ES-I3 (cell line): Measurements from ENCODE around the gene GOLM1.
"Not testable (repeated sequence)": the region's sequence is repeated elsewhere in the genome, so short reads cannot be mapped to it uniquely, and the experiment has no call there.

Source experiments
- H3K36me3 ChIP-seq: 2 replicates; pipeline ENCODE4 v1.6.1; 2013; ENCODE audit warnings: mild to moderate bottlenecking, low read length, control low read depth, moderate library complexity; ENCODE audit not compliant: insufficient read depth
- H3K4me1 ChIP-seq: 2 replicates; pipeline ENCODE4 v1.6.1; 2013; ENCODE audit warnings: mild to moderate bottlenecking, control low read depth, low read length; ENCODE audit not compliant: insufficient read depth
- H3K9ac ChIP-seq: 2 replicates; pipeline ENCODE4 v1.6.1; 2013; ENCODE audit warnings: low read depth, mild to moderate bottlenecking, low read length, moderate library complexity
- H3K9me3 ChIP-seq: 2 replicates; pipeline ENCODE4 v1.6.1; 2013; ENCODE audit warnings: mild to moderate bottlenecking, low read length, moderate library complexity; ENCODE audit not compliant: control insufficient read depth, insufficient read depth

GOLM1 gene

GRCh38 chr9:86098824-86099700 lies at the start of gene GOLM1:
TSS of gene GOLM1 (minus strand) at chr9:86099558. CDS start at chr9:86079320, 20,238 bp downstream.
- H3K36me3 ChIP-seq = no peaks in the 10 kb centered on the region
- peaks cover 15% of the 10 kb centered on the region for H3K4me1 ChIP-seq
- peak within 1 kb of the TSS; percentile 77 for H3K9ac ChIP-seq
- H3K9me3 ChIP-seq = no peaks in the 10 kb centered on the region

- H3K36me3 ChIP-seq, H3K4me1 ChIP-seq, H3K9ac ChIP-seq, H3K9me3 ChIP-seq: not testable (repeated sequence)
Measured at GRCh38 chr9:86146671-86147070, 47.3 kb upstream of the GOLM1 start.

GRCh38 chr9:86145960-86146359 lies 46.6 kb upstream of the GOLM1 start:
- not testable (repeated sequence) for H3K4me1 ChIP-seq, H3K9me3 ChIP-seq, H3K9ac ChIP-seq, H3K36me3 ChIP-seq

- H3K36me3 ChIP-seq = no peaks in the 10 kb centered on the region
- H3K9me3 ChIP-seq = peaks cover 2% of the 10 kb centered on the region
- H3K4me1 ChIP-seq = no peaks in the 10 kb centered on the region
- H3K9ac ChIP-seq = no peak overlapping the region
Measured at GRCh38 chr9:86142973-86143372, 43.6 kb upstream of the GOLM1 start.

- H3K4me1 ChIP-seq = no peaks in the 10 kb centered on the region
- H3K9me3 ChIP-seq = peaks cover 2% of the 10 kb centered on the region; the same call in 1 of the 2 replicates
Measured at GRCh38 chr9:86141843-86142242, 42.5 kb upstream of the GOLM1 start.

GRCh38 chr9:86135371-86135770 lies 36.0 kb upstream of the GOLM1 start:
- H3K9ac ChIP-seq = no peak overlapping the region

More at GRCh38 chr9:86141843-86142242, 42.5 kb upstream of the GOLM1 start:
- no peaks in the 10 kb centered on the region for H3K36me3 ChIP-seq
- no peak overlapping the region for H3K9ac ChIP-seq

GRCh38 chr9:86134361-86134760 lies 35.0 kb upstream of the GOLM1 start:
- no peaks in the 10 kb centered on the region for H3K9me3 ChIP-seq
- no peak overlapping the region for H3K9ac ChIP-seq
- H3K4me1 ChIP-seq = no peaks in the 10 kb centered on the region; the same call in 1 of the 2 replicates
- H3K36me3 ChIP-seq = no peaks in the 10 kb centered on the region

More at GRCh38 chr9:86135371-86135770, 36.0 kb upstream of the GOLM1 start:
- Histone ChIP-seq H3K36me3 (no peaks in the 10 kb centered on the region), H3K4me1 (no peaks in the 10 kb centered on the region; the same call in 1 of the 2 replicates), H3K9me3 (no peaks in the 10 kb centered on the region)

- no peaks in the 10 kb centered on the region for H3K36me3 ChIP-seq
- H3K9ac ChIP-seq = no peak overlapping the region
- H3K4me1 ChIP-seq = peaks cover 13% of the 10 kb centered on the region; the same call in 1 of the 2 replicates
- no peaks in the 10 kb centered on the region for H3K9me3 ChIP-seq
Measured at GRCh38 chr9:86128235-86128822, 29.0 kb upstream of the GOLM1 start.

- Histone ChIP-seq H3K9me3 (no peaks in the 10 kb centered on the region), H3K4me1 (peaks cover 13% of the 10 kb centered on the region), H3K9ac (no peak overlapping the region), H3K36me3 (no peaks in the 10 kb centered on the region)
Measured at GRCh38 chr9:86126998-86127972, 27.9 kb upstream of the GOLM1 start.

- Histone ChIP-seq H3K36me3 (no peaks in the 10 kb centered on the region), H3K4me1 (peaks cover 5% of the 10 kb centered on the region), H3K9me3 (no peaks in the 10 kb centered on the region), H3K9ac (no peak overlapping the region)
Measured at GRCh38 chr9:86122311-86122710, 23.0 kb upstream of the GOLM1 start.

- no peaks in the 10 kb centered on the region for H3K9me3 ChIP-seq
- H3K36me3 ChIP-seq = no peaks in the 10 kb centered on the region
- no peaks in the 10 kb centered on the region; the same call in 1 of the 2 replicates for H3K4me1 ChIP-seq
- H3K9ac ChIP-seq = no peak overlapping the region
Measured at GRCh38 chr9:86119457-86119856, 20.1 kb upstream of the GOLM1 start.

GRCh38 chr9:86116425-86116824 lies 17.1 kb upstream of the GOLM1 start:
- H3K9ac ChIP-seq = no peak overlapping the region
- no peaks in the 10 kb centered on the region for H3K4me1 ChIP-seq
- no peaks in the 10 kb centered on the region for H3K36me3 ChIP-seq
- no peaks in the 10 kb centered on the region for H3K9me3 ChIP-seq

- H3K9me3 ChIP-seq = no peaks in the 10 kb centered on the region
- H3K36me3 ChIP-seq = no peaks in the 10 kb centered on the region
- H3K4me1 ChIP-seq = no peaks in the 10 kb centered on the region
- H3K9ac ChIP-seq = no peak overlapping the region
Measured at GRCh38 chr9:86115886-86116285, 16.5 kb upstream of the GOLM1 start.

- H3K9ac ChIP-seq = no peak overlapping the region
- no peaks in the 10 kb centered on the region for H3K9me3 ChIP-seq
- H3K36me3 ChIP-seq = no peaks in the 10 kb centered on the region
- H3K4me1 ChIP-seq = no peaks in the 10 kb centered on the region
Measured at GRCh38 chr9:86112057-86112456, 12.7 kb upstream of the GOLM1 start.
